Bronchial epithelial cell (primary cell): Measurements from ENCODE around the gene XPO4. TPM values are rescaled to one million over a fixed set of nuclear protein-coding genes. Genes with fewer than 3 reads are reported as not detected.
A peak's percentile ranks its signal among the peaks of the same experiment; 100 is the strongest.

Experiments
- DNase-seq: peaks from one replicate; pipeline ENCODE4 v3.0.0-alpha.2; 2010; ENCODE audit warnings: low read depth
- FAIRE-seq: peaks from 2 replicates; lab custom pipeline; 2011; peaks lifted over from hg19 to GRCh38; lab: Jason Lieb, UNC
- H3K27me3 ChIP-seq: 2 replicates; pipeline ENCODE4 v1.5.1; 2011; ENCODE audit warnings: low read length; ENCODE audit not compliant: control insufficient read depth, insufficient read depth
- H3K36me3 ChIP-seq: 2 replicates; pipeline ENCODE4 v1.5.1; 2011; ENCODE audit warnings: low read length; ENCODE audit not compliant: control insufficient read depth, insufficient read depth
- H3K4me3 ChIP-seq: 2 replicates; pipeline ENCODE4 v1.5.1; 2011; ENCODE audit warnings: mild to moderate bottlenecking, low read depth, low read length, control low read depth
- total RNA-seq: library from RNA; depleted of rRNA; stranded (reverse); fragments of >200 nt; gene quantifications from 2 replicates; pipeline ENCODE4 v1.2.1, GENCODE V29; 2014
- TF ChIP-seq, protein P1 (sequence below): IDR thresholded peaks from 2 replicates; pipeline ENCODE4 v1.5.1; 2011; ENCODE audit warnings: mild to moderate bottlenecking, moderate library complexity, low read length, control low read depth, inconsistent platforms; ENCODE audit not compliant: insufficient read depth, severe bottlenecking

Gene XPO4
- total RNA-seq, 1 donor from 2014 or later, result 16.8 TPM

DNA sequence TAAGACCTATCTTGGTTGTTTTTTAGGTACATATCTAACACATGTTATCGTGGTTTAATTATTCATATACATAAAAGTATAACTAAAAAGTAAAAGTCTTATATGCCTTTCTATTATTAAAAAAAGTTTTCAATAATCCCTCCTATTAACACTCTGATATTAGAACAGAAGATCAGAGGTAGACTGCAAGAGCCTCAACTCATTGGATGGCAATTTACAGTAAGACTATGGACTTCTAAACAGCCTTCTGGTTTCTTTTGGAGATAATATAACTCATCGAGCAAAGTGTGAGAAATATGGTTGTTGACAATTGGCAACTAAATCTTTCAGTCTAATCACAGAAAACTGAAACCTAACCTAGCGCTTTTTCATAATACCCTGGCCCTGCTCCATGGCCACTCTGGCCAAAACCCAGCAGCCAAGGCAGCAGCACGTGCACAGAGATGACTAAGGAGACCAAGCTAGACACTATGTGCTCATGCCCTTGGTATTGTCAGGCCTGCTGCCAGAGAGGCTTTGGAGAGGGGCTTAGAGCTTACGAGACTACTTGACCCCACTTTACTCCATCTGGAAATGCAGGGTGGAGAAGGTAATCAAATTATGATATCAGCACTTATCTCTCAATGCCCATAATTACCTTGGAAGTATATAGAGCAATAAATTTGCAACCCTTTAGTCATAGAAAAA, 88.2 kb downstream of the XPO4 start:
- DNase-seq, result peak; percentile 72
- no peak for FAIRE-seq
- H3K27me3 ChIP-seq, result no peaks in the 10 kb centered on the region
- no peak overlapping the region for H3K4me3 ChIP-seq
- peaks cover 1% of the 10 kb centered on the region for H3K36me3 ChIP-seq
- TF ChIP-seq, protein P1, sequence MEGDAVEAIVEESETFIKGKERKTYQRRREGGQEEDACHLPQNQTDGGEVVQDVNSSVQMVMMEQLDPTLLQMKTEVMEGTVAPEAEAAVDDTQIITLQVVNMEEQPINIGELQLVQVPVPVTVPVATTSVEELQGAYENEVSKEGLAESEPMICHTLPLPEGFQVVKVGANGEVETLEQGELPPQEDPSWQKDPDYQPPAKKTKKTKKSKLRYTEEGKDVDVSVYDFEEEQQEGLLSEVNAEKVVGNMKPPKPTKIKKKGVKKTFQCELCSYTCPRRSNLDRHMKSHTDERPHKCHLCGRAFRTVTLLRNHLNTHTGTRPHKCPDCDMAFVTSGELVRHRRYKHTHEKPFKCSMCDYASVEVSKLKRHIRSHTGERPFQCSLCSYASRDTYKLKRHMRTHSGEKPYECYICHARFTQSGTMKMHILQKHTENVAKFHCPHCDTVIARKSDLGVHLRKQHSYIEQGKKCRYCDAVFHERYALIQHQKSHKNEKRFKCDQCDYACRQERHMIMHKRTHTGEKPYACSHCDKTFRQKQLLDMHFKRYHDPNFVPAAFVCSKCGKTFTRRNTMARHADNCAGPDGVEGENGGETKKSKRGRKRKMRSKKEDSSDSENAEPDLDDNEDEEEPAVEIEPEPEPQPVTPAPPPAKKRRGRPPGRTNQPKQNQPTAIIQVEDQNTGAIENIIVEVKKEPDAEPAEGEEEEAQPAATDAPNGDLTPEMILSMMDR, result no peak

DNA sequence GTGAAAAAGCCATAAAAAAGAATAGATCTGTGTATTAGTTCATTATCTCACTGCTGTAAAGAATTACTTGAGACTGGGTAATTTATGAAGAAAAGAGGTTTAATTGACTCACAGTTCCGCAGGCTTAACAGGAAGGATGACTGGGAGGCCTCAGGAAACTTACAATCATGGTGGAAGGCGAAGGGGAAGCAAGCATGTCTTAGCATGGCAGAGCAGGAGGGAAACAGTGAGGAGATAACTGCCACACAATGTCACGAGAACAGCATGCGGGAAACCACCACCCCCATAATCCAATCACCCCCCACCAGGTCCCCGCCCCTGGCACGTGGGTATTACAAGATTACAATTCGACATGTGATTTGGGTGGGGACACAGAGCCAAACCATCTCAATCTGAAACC, 89.7 kb downstream of the XPO4 start:
- TF ChIP-seq, protein P1, result no peak
- Histone ChIP-seq H3K27me3 (no peaks in the 10 kb centered on the region), H3K4me3 (no peak overlapping the region), H3K36me3 (peaks cover 3% of the 10 kb centered on the region)
- no peak for DNase-seq
- no peak for FAIRE-seq

DNA sequence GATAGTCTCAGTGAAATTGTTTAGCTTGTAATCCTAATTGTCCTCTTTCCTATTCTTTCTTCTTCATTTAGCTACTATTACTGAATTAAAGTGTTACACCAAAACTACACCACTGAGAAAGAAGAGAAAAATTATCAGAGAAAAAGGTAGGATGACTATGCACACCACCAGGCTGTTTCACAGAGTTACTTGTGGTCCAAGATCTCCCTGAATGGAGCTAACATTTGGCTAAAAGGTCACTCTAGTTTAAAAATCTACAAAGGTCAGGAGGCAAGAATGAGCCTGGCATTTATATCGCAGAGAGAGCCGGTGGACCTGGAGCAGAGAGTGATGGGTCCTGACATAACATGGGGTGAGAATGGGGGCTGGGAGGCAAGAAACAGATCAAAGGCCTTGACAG, 91.7 kb downstream of the XPO4 start:
- FAIRE-seq, result no peak
- H3K36me3 ChIP-seq, result peaks cover 3% of the 10 kb centered on the region
- DNase-seq, result no peak
- no peak overlapping the region for H3K4me3 ChIP-seq
- TF ChIP-seq, protein P1, result no peak
- H3K27me3 ChIP-seq, result no peaks in the 10 kb centered on the region

DNA sequence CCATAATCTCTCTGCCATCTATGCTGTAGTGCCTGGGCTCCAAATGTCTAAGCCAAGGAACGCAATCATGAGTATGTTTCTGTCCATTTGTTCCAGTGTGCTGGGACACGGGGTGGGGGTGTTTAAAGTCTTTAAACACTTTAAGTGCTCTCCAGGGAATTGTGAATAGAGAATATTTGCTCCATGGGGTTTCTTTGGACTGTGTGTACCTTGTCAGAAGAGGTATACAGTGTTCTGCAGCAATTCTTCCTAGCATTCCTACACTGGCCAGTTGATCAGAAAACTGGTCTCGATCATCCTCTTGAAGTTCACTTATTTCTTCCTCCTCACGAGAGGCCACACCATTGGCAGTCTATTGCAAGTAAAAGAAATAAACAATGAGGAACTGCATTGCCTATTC, 93.7 kb downstream of the XPO4 start:
- FAIRE-seq (no peak), DNase-seq (no peak)
- Histone ChIP-seq H3K27me3 (no peaks in the 10 kb centered on the region), H3K4me3 (no peak overlapping the region), H3K36me3 (peaks cover 3% of the 10 kb centered on the region)
- TF ChIP-seq, protein P1, result no peak

DNA sequence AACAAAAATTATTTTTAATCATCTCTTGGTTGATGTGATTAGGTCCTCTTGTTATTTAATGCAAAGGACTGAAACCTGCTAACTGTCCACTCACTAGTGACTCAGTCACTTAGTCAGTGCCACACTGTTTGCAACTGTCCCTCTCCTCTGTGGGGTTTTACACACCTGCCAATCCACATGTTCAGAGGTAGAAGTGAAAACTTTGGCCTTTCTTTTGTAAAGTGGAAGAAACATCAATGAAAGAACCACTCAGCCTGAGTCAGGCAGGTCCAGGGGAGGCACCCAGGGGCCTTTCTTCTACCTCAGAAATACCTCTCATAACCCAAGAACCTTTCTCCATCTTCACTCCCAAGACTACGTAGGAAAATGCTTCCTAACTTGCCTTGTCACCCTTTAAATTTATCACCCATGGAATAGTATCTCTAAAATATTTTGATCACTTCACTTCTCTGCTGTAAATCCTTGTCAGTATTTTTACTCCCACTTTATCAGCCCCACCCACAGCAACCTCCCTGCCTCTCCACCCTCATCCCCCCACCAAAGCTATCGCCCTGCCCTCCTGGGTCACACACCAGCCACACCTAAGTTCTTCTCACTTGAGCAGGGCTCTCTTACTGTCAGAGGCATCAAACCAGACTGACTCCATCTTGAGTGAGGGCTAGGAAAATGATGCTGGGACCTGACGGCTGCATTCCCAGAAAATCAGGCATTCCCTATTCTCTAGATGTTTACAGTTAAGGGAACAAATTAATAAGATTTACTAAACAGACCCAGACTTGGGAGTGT, 99.2 kb downstream of the XPO4 start:
- no peak for FAIRE-seq
- H3K36me3 ChIP-seq, result peaks cover 1% of the 10 kb centered on the region
- TF ChIP-seq, protein P1, result no peak
- no peaks in the 10 kb centered on the region for H3K27me3 ChIP-seq
- H3K4me3 ChIP-seq, result no peak overlapping the region
- DNase-seq, result no peak

DNA sequence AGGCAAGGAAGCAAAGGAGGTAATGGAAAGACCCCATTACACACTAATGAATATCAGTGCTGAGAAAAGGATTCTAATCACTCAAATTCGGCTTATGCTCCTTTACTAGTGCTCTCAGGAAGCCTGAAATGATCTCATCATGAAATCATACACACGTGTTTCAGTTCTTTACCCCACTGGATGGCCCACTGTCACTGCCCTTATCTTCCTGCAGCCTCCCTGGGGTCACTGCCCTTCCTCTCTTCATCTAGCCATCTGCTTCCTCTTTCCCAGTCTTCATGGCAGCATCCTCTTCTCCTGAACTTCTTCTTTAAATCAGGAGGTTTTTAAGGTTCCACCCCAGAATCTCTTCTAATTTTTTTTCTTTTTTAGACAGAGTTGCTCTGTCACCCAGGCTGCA, 100.8 kb downstream of the XPO4 start:
- Histone ChIP-seq H3K27me3 (no peaks in the 10 kb centered on the region), H3K36me3 (peaks cover 2% of the 10 kb centered on the region), H3K4me3 (no peak overlapping the region)
- DNase-seq, result no peak
- TF ChIP-seq, protein P1, result no peak
- no peak for FAIRE-seq
